ENCODE data around the gene RAP1GDS1.

DNA sequence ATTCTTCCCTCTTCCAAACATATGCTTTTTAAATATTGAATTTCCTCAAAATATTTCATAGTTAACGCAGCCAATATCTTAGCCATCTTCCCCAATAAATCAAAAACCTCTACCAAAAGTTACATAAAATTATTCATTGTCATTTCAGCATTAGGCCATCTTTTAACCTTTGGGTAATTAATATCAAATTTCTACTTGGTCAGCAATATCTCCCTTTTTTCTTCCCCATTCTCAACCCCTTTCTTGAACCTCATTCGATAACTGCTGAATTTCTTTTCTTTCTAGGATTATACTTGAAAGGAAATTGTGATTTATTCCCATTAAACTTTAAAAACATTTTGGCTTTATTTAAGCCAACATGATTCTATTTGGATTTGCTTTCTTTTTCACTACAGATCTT lies 65.0 kb downstream of the RAP1GDS1 start:
- TF ChIP-seq YY1 (IDR thresholded peaks at IDR 0.05; ENCODE audit: insufficient read depth, insufficient read length) (no peak), SUZ12 (IDR thresholded peaks at IDR 0.05; ENCODE audit: extremely low read depth, insufficient read depth, insufficient read length) (no peak), ZNF274 (IDR thresholded peaks at IDR 0.05; ENCODE audit: low read depth, low read length) (no peak)

All from NT2/D1 (cell line).